ENCODE data around the gene TRAPPC1. TPM values are rescaled to one million over a fixed set of nuclear protein-coding genes. Genes with fewer than 3 reads are reported as not detected.

Gene TRAPPC1
- total and polyA plus RNA-seq, 10 of the 15 experiments (the other 5 are each of a cell fraction or from before 2014, with no cell fraction given): 31.3 to 306 (median 134) TPM

- no peak overlapping the region for H3K27ac ChIP-seq (ENCODE audit: control insufficient read depth, insufficient read depth)
- TF ChIP-seq MTA2 (IDR thresholded peaks at IDR 0.05; ENCODE audit: low read depth) (no peak), SREBF2 (IDR thresholded peaks at IDR 0.05; ENCODE audit: low read length) (no peak), TCF12 (IDR thresholded peaks at IDR 0.05; ENCODE audit: low read depth, low read length) (no peak), ZBTB4 (CRISPR knock-in tag; IDR thresholded peaks at IDR 0.05) (no peak), SP1 (IDR thresholded peaks at IDR 0.05; ENCODE audit: low read depth, low read length) (no peak), PAX8 (IDR thresholded peaks at IDR 0.05) (no peak), TCF3 (IDR thresholded peaks at IDR 0.05; ENCODE audit: borderline replicate concordance, insufficient read depth, low read depth, low read length) (no peak), MAX (IDR thresholded peaks at IDR 0.05; ENCODE audit: low read depth, low read length) (no peak), EZH2 (IDR thresholded peaks at IDR 0.05; ENCODE audit: borderline replicate concordance, control insufficient read depth, low read depth, low read length) (no peak), SMC3 (IDR thresholded peaks at IDR 0.05; ENCODE audit: borderline replicate concordance, low read length) (no peak), RAD21 (IDR thresholded peaks at IDR 0.05; ENCODE audit: insufficient read depth, low read depth, low read length) (no peak), SMAD5 (IDR thresholded peaks at IDR 0.05; ENCODE audit: low read depth) (no peak), CHD2 (IDR thresholded peaks at IDR 0.05; ENCODE audit: borderline replicate concordance, low read depth, low read length) (no peak), CBX5 (IDR thresholded peaks at IDR 0.05; ENCODE audit: low read depth) (no peak)
- TF ChIP-seq, protein P1, sequence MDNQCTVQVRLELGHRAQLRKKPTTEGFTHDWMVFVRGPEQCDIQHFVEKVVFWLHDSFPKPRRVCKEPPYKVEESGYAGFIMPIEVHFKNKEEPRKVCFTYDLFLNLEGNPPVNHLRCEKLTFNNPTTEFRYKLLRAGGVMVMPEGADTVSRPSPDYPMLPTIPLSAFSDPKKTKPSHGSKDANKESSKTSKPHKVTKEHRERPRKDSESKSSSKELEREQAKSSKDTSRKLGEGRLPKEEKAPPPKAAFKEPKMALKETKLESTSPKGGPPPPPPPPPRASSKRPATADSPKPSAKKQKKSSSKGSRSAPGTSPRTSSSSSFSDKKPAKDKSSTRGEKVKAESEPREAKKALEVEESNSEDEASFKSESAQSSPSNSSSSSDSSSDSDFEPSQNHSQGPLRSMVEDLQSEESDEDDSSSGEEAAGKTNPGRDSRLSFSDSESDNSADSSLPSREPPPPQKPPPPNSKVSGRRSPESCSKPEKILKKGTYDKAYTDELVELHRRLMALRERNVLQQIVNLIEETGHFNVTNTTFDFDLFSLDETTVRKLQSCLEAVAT (IDR thresholded peaks at IDR 0.05): no peak
- TF ChIP-seq, protein P2, sequence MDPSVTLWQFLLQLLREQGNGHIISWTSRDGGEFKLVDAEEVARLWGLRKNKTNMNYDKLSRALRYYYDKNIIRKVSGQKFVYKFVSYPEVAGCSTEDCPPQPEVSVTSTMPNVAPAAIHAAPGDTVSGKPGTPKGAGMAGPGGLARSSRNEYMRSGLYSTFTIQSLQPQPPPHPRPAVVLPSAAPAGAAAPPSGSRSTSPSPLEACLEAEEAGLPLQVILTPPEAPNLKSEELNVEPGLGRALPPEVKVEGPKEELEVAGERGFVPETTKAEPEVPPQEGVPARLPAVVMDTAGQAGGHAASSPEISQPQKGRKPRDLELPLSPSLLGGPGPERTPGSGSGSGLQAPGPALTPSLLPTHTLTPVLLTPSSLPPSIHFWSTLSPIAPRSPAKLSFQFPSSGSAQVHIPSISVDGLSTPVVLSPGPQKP (IDR thresholded peaks at IDR 0.05; ENCODE audit: low read depth, low read length): no peak
Observed at GRCh38 chr17:7897090-7897489, 34.7 kb downstream of the TRAPPC1 start.

More at GRCh38 chr17:7897090-7897489, 34.7 kb downstream of the TRAPPC1 start:
- no peaks in the 10 kb centered on the region for H3K4me1 ChIP-seq (ENCODE audit: control insufficient read depth, insufficient read depth, low read length)
- no peaks in the 10 kb centered on the region for H3K27me3 ChIP-seq (replicated peaks in 1 of 2; ENCODE audit: control insufficient read depth in 2 of 2, insufficient read depth in 2 of 2, low read length in 1 of 2)
- no peaks in the 10 kb centered on the region for H3K9me3 ChIP-seq (replicated peaks; ENCODE audit: control insufficient read depth, insufficient read depth, low read length)
- no TSS peak for BruUV-seq (replicated peaks)
- no peak overlapping the region for H2AFZ ChIP-seq (ENCODE audit: control insufficient read depth, low read depth, low read length)
- H4K20me1 ChIP-seq (ENCODE audit: control insufficient read depth, insufficient read depth): no peaks in the 10 kb centered on the region
- H3K36me3 ChIP-seq (ENCODE audit: control insufficient read depth in 2 of 2, insufficient read depth in 2 of 2, low read length in 1 of 2): peaks cover 31 to 52% of the 10 kb centered on the region in 2 experiments
- SMC1A ChIA-PET (ENCODE audit: uncharacterized antibody, unreplicated experiment): interaction anchor here (1.1 to 2.8 kb wide), 3 partner anchors 33 to 144 kb away, joined by 6 to 12 read pairs (median 9); no protein-coding TSS in a partner anchor
- H3K4me3 ChIP-seq: no peak overlapping the region
- ATAC-seq (no peak), DNase-seq (ENCODE audit: low read depth, low spot score) (no peak), FAIRE-seq (no peak)
- no peak overlapping the region for H3K9ac ChIP-seq (ENCODE audit: control insufficient read depth, insufficient read depth, low read length)
- in situ Hi-C loops (cut with MboI): no loop called here
- no peak overlapping the region for H3K4me2 ChIP-seq (ENCODE audit: control insufficient read depth, insufficient read depth)
- RAD21 ChIA-PET (ENCODE audit: unreplicated experiment): no interaction called here
- POLR2A ChIA-PET: no interaction called here
- intact Hi-C loops (cut with micrococcal nuclease; ENCODE audit: unreplicated experiment): loop anchor here (5.0 kb wide), 1 partner anchor 35 kb away; no protein-coding TSS in a partner anchor
- WGBS (ENCODE audit: insufficient coverage, insufficient replicate concordance, low lambda C conversion rate, missing lambda C conversion rate): 75% methylated on average over 13 of the region's 13 CpGs
- no peaks in the 10 kb centered on the region for H3K79me2 ChIP-seq (ENCODE audit: control insufficient read depth, insufficient read depth, low read length)
- CTCF ChIA-PET: interaction anchor here (1.1 to 1.7 kb wide), 4 partner anchors 33 to 93 kb away, joined by 3 to 5 read pairs (median 4); partner anchors contain the start of gene NAA38

All from GM12878 (cell line).